Transverse colon (tissue), 4 donors: Measurements from ENCODE around the gene PRICKLE2. TPM values are rescaled to one million over a fixed set of nuclear protein-coding genes. Genes with fewer than 3 reads are reported as not detected.
A peak's percentile ranks its signal among the peaks of the same experiment; 100 is the strongest.

ENCODE experiments used
- DNase-seq: peaks from one replicate; pipeline ENCODE4 v3.0.0-alpha.2; 2019
- H3K27ac ChIP-seq, 4 donors: fragments of 200-600 bp; sonication (generic); 2 replicates each; pipeline ENCODE4 v1.5.1; 2016 to 2018; ENCODE audit warnings: inconsistent platforms in 4 of 4
- H3K27me3 ChIP-seq: fragments of 200-600 bp; sonication (generic); 2 replicates; pipeline ENCODE4 v1.5.1; 2017; ENCODE audit warnings: inconsistent platforms
- H3K36me3 ChIP-seq, 4 donors: fragments of 200-600 bp; sonication (generic); 2 replicates each; pipeline ENCODE4 v1.5.1; 2017 to 2019; ENCODE audit warnings: inconsistent platforms in 4 of 4
- H3K4me1 ChIP-seq, 4 donors: fragments of 200-600 bp; sonication (generic); 2 replicates each; pipeline ENCODE4 v1.5.1; 2017 to 2020; ENCODE audit warnings: inconsistent platforms in 4 of 4
- H3K4me3 ChIP-seq, 4 donors: fragments of 200-600 bp; sonication (generic); 1 replicate in 1 of 4; 2 replicates in 3 of 4; pipeline versions ENCODE4 v1.5.1 to v1.6.1; 2017 to 2019; ENCODE audit warnings: inconsistent platforms in 4 of 4
- H3K9me3 ChIP-seq, 2 donors: fragments of 200-600 bp; sonication (generic); 2 replicates each; pipeline ENCODE4 v1.5.1; 2017 to 2019; ENCODE audit warnings: inconsistent platforms in 2 of 2
- EP300 ChIP-seq: sonication (generic); formaldehyde crosslinking; IDR thresholded peaks from one replicate; pipeline ENCODE4 v1.6.1; 2017; ENCODE audit warnings: antibody characterized with exemption, low read depth
- POLR2A ChIP-seq: fragments of 450-650 bp; IDR thresholded peaks from one replicate; pipeline ENCODE4 v1.6.1; 2016; ENCODE audit warnings: antibody characterized with exemption, mild to moderate bottlenecking, moderate library complexity
- POLR2AphosphoS5 ChIP-seq, 3 donors: sonication (generic); formaldehyde crosslinking; IDR thresholded peaks; one replicate each; pipeline ENCODE4 v1.6.1; 2016; ENCODE audit warnings: antibody characterized with exemption in 3 of 3
- WGBS, 2 donors: methylation state at CpG; one replicate each; pipeline ENCODE4 v1.1.5; 2018; ENCODE audit warnings: low coverage in 1 of 2; 5-methylcytosine and 5-hydroxymethylcytosine counted together
- in situ Hi-C, 4 donors: fragments of 200-750 bp; cut with MboI; loops; one replicate each; pipeline versions ENCODE4 v1.15.0 to v1.15.1; 2017; ENCODE audit warnings: low sequenced_read_pairs in 3 of 4, low pct_ligation_motif_present in 1 of 4, low pct_unique_long_range_greater_than_20kb in 1 of 4
- intact Hi-C: fragments of 100-400 bp; cut with DNase I; formaldehyde crosslinking; loops from one replicate; pipeline ENCODE4 v1.15.1; 2023; ENCODE audit warnings: low total_unique reads
- total RNA-seq, 4 donors: library from RNA; depleted of rRNA; stranded (reverse); fragments of >200 nt; gene quantifications; one replicate each; pipeline ENCODE4 v1.1.0, GENCODE V29; 2016
- TF ChIP-seq, protein P1 (sequence below), 5 experiments: fragments of 200-600 bp in 3 of 5; fragments of 450-650 bp in 2 of 5; sonication (generic) in 3 of 5; IDR thresholded peaks; 1 replicate in 2 of 5; 2 replicates in 3 of 5; pipeline ENCODE4 v1.5.1; 2016 to 2017; ENCODE audit warnings: antibody characterized with exemption in 5 of 5, inconsistent platforms in 3 of 5, mild to moderate bottlenecking in 2 of 5, moderate library complexity in 1 of 5

The PRICKLE2 gene
- total RNA-seq, 4 donors from 2014 or later, result 8.5 to 38.4 (median 17.4) TPM

- 48% methylated on average over 2 of the region's 2 CpGs; no CpG with 5 or more reads in 1 of the 2 donors for WGBS, 2 donors
- TF ChIP-seq, protein P1, sequence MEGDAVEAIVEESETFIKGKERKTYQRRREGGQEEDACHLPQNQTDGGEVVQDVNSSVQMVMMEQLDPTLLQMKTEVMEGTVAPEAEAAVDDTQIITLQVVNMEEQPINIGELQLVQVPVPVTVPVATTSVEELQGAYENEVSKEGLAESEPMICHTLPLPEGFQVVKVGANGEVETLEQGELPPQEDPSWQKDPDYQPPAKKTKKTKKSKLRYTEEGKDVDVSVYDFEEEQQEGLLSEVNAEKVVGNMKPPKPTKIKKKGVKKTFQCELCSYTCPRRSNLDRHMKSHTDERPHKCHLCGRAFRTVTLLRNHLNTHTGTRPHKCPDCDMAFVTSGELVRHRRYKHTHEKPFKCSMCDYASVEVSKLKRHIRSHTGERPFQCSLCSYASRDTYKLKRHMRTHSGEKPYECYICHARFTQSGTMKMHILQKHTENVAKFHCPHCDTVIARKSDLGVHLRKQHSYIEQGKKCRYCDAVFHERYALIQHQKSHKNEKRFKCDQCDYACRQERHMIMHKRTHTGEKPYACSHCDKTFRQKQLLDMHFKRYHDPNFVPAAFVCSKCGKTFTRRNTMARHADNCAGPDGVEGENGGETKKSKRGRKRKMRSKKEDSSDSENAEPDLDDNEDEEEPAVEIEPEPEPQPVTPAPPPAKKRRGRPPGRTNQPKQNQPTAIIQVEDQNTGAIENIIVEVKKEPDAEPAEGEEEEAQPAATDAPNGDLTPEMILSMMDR (IDR thresholded peaks at IDR 0.05), result no peak
- TF ChIP-seq POLR2AphosphoS5 (IDR thresholded peaks at IDR 0.05), result no peak
- no peak for TF ChIP-seq POLR2A
- no peak for TF ChIP-seq EP300
- DNase-seq, result no peak
- Histone ChIP-seq H3K9me3 (no peaks in the 10 kb centered on the region), H3K4me1 (peaks cover 0 to 10% (median 4%) of the 10 kb centered on the region in 4 donors), H3K27ac (peak overlapping the region in 2 of 4 donors; percentile 3 to 27), H3K27me3 (no peaks in the 10 kb centered on the region), H3K4me3 (no peak overlapping the region), H3K36me3 (no peaks in the 10 kb centered on the region)
- intact Hi-C loops, result no loop called here
- in situ Hi-C loops, result no loop called here
Measured at GRCh38 chr3:64133272-64133671, 92.0 kb downstream of the PRICKLE2 start.

DNA sequence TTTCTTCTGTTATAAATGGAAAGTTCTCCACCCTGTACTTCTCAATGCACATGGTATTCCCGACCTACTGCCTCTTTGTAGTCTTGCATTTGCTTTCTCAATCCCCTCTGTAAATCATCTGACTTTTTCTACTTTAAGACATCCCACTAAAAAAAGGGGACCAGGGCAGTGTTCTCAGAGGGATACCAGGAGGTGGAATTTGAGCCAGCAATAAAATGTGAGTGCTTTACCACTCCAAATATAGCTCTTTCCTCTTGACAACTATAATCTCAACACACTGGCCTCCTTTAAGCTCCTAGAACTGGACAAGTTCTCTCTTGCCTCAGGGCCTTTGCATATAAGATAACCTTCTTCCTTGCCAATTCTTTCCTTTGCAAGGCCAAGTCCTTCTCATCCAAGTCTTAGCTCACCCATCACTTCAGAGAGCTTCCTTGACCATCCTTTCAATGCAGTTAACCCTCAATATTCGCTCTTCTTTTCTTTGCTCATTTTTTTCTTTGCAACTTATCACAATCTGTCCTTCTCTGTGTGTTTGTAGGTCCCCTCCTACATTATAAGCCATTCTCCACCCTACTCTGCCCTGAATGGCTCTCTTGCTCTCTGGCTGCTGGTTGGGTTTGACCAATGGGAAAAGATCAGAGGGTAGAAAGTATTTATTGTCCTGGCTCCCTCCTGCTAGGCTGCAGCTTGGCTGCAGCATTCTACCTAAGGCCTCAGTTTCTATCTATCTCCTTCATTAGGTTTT is 93.4 kb downstream of the PRICKLE2 start:
- Histone ChIP-seq H3K9me3 (no peaks in the 10 kb centered on the region), H3K4me3 (no peak overlapping the region), H3K27ac (peak overlapping the region in 2 of 4 donors; percentile 5 to 10), H3K27me3 (no peaks in the 10 kb centered on the region), H3K36me3 (no peaks in the 10 kb centered on the region), H3K4me1 (peaks cover 0 to 10% (median 4%) of the 10 kb centered on the region in 4 donors)
- in situ Hi-C loops, result no loop called here
- TF ChIP-seq, protein P1 (IDR thresholded peaks at IDR 0.05), result no peak
- no peak for TF ChIP-seq POLR2AphosphoS5 (IDR thresholded peaks at IDR 0.05)
- no peak for TF ChIP-seq POLR2A
- TF ChIP-seq EP300, result no peak
- DNase-seq, result no peak
- intact Hi-C loops, result no loop called here
- WGBS, 2 donors, result 67 to 71% methylated on average over 2 of the region's 2 CpGs

DNA sequence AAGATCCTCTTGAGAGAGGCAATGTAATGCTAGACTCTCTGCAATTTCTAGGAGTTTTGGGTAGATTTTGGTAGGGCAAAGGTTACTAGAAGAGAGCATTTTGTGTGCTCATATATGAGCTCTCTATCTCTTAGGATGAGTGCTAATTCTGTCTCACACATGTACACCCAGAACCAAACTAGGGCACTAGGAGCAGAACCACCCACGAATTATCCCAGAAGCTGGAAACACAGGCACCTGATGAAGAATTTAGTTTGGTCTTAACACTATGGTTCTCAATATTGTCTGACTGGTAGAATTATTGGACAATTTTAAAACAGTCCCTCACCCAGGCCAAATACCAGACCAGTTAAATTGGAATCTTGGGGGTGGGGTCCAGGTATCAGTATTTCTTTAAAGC is 94.8 kb downstream of the PRICKLE2 start:
- Histone ChIP-seq H3K36me3 (no peaks in the 10 kb centered on the region), H3K27me3 (no peaks in the 10 kb centered on the region), H3K4me1 (peaks cover 0 to 10% (median 4%) of the 10 kb centered on the region in 4 donors), H3K9me3 (no peaks in the 10 kb centered on the region), H3K27ac (no peak overlapping the region), H3K4me3 (no peak overlapping the region)
- in situ Hi-C loops (no loop called here), intact Hi-C loops (no loop called here)
- WGBS, 2 donors, result 74% methylated on average over 1 of the region's 1 CpG; no CpG with 5 or more reads in 1 of the 2 donors
- DNase-seq, result no peak
- no peak for TF ChIP-seq EP300
- no peak for TF ChIP-seq POLR2AphosphoS5 (IDR thresholded peaks at IDR 0.05)
- TF ChIP-seq, protein P1 (IDR thresholded peaks at IDR 0.05), result no peak
- TF ChIP-seq POLR2A, result no peak

- H3K9me3 ChIP-seq, result no peaks in the 10 kb centered on the region
- intact Hi-C loops (no loop called here), in situ Hi-C loops (no loop called here)
- H3K4me3 ChIP-seq, result no peak overlapping the region
- peaks cover 0 to 10% (median 3%) of the 10 kb centered on the region in 4 donors for H3K4me1 ChIP-seq
- H3K27ac ChIP-seq, result no peak overlapping the region
- TF ChIP-seq, protein P1 (IDR thresholded peaks at IDR 0.05), result no peak
- no peak for TF ChIP-seq POLR2AphosphoS5 (IDR thresholded peaks at IDR 0.05)
- no peaks in the 10 kb centered on the region for H3K36me3 ChIP-seq
- WGBS, 2 donors, result 72 to 100% methylated on average over 2 of the region's 2 CpGs
- H3K27me3 ChIP-seq, result no peaks in the 10 kb centered on the region
- DNase-seq, result no peak
Measured at GRCh38 chr3:64129581-64129980, 95.7 kb downstream of the PRICKLE2 start.
